Gastrocnemius medialis (tissue), 4 donors: Measurements from ENCODE around the gene ARRDC3. TPM values are rescaled to one million over a fixed set of nuclear protein-coding genes. Genes with fewer than 3 reads are reported as not detected.
A peak's percentile ranks its signal among the peaks of the same experiment; 100 is the strongest.

Experiments used
- ATAC-seq, 2 donors: fragments of 150-250 bp; one replicate each; pipeline ENCODE4 v1.9.1; 2016
- DNase-seq, 2 donors: peaks; one replicate each; pipeline ENCODE4 v3.0.0-alpha.2; 2019
- H3K27ac ChIP-seq, 4 donors: fragments of 200-600 bp; sonication (generic); 1 replicate in 1 of 4; 2 replicates in 3 of 4; pipeline ENCODE4 v1.5.1; 2016 to 2018; ENCODE audit warnings: mild to moderate bottlenecking in 2 of 4, moderate library complexity in 1 of 4
- H3K27me3 ChIP-seq, 3 donors: fragments of 200-600 bp; sonication (generic) in 2 of 3; 1 replicate in 1 of 3; 2 replicates in 2 of 3; pipeline versions ENCODE4 v1.5.1 to v1.6.0; 2016 to 2019; ENCODE audit warnings: mild to moderate bottlenecking in 1 of 3, moderate library complexity in 1 of 3
- H3K36me3 ChIP-seq, 2 donors: fragments of 200-600 bp; sonication (generic) in 1 of 2; one replicate each; pipeline ENCODE4 v1.5.1; 2017 to 2018
- H3K4me1 ChIP-seq, 2 donors: fragments of 200-600 bp; sonication (generic) in 1 of 2; one replicate each; pipeline ENCODE4 v1.5.1; 2016 to 2017; ENCODE audit warnings: mild to moderate bottlenecking in 2 of 2
- H3K4me3 ChIP-seq, 4 donors: fragments of 200-600 bp; sonication (generic) in 3 of 4; 1 replicate in 1 of 4; 2 replicates in 3 of 4; pipeline ENCODE4 v1.5.1; 2016 to 2019; ENCODE audit warnings: mild to moderate bottlenecking in 2 of 4
- H3K9me3 ChIP-seq, 3 donors: fragments of 200-600 bp; sonication (generic) in 2 of 3; 1 replicate in 1 of 3; 2 replicates in 2 of 3; pipeline ENCODE4 v1.5.1; 2016 to 2019
- POLR2A ChIP-seq, 2 donors: fragments of 450-650 bp; IDR thresholded peaks; one replicate each; pipeline ENCODE4 v1.6.1; 2017; ENCODE audit warnings: antibody characterized with exemption in 2 of 2, mild to moderate bottlenecking in 2 of 2, moderate library complexity in 2 of 2
- in situ Hi-C, 4 donors: fragments of 200-750 bp; cut with MboI; loops; one replicate each; pipeline versions ENCODE4 v1.15.0 to v1.8.0; 2017; ENCODE audit warnings: low sequenced_read_pairs in 4 of 4
- intact Hi-C: fragments of 100-400 bp; cut with DNase I; formaldehyde crosslinking; loops from one replicate; pipeline ENCODE4 v1.15.1; 2023; ENCODE audit warnings: low total_unique reads
- total RNA-seq, 4 donors: library from RNA; depleted of rRNA; stranded (reverse); fragments of >200 nt; gene quantifications; one replicate each; pipeline versions ENCODE4 v1.1.0 to v1.2.3, GENCODE V29; 2016
- TF ChIP-seq, protein P1 (sequence below), 5 experiments: fragments of 450-650 bp in 3 of 5; fragments of 200-600 bp in 2 of 5; sonication (generic) in 2 of 5; IDR thresholded peaks in 4 of 5; conservative IDR thresholded peaks in 1 of 5; 1 replicate in 4 of 5; 2 replicates in 1 of 5; pipeline ENCODE4 v1.5.1; 2016 to 2019; ENCODE audit warnings: antibody characterized with exemption in 5 of 5, mild to moderate bottlenecking in 3 of 5, moderate library complexity in 3 of 5

The ARRDC3 gene
- total RNA-seq, 4 donors from 2014 or later = 64.1 to 116 (median 87.7) TPM

DNA sequence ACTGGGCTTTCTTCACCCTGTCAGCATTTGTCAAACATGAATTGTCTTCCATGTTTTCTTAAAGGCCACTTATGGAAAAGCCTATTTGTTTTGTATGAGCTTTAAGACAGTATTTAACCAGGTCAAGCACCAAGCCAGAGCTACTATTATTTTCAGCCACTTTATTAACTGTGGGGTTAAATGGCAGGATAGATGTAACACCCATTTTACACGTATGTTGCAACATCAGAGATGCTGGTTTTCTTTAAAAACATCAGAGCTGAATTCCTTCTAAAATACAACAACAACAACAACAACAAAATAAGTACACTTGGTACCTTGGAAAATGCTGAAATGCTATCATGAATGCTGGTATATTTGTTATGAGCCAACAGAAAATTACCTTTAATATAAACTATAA, 13.6 kb downstream of the ARRDC3 start:
- ATAC-seq (no peak), DNase-seq (no peak)
- Histone ChIP-seq H3K36me3 (peaks cover 0 to 55% of the 10 kb centered on the region in 2 donors), H3K9me3 (no peaks in the 10 kb centered on the region), H3K27ac (peak overlapping the region; percentile 0 to 35 (median 22)), H3K4me1 (peaks cover 4 to 11% of the 10 kb centered on the region in 2 donors), H3K4me3 (no peak overlapping the region), H3K27me3 (no peaks in the 10 kb centered on the region)
- no peak for TF ChIP-seq POLR2A (IDR thresholded peaks at IDR 0.05)
- TF ChIP-seq, protein P1, sequence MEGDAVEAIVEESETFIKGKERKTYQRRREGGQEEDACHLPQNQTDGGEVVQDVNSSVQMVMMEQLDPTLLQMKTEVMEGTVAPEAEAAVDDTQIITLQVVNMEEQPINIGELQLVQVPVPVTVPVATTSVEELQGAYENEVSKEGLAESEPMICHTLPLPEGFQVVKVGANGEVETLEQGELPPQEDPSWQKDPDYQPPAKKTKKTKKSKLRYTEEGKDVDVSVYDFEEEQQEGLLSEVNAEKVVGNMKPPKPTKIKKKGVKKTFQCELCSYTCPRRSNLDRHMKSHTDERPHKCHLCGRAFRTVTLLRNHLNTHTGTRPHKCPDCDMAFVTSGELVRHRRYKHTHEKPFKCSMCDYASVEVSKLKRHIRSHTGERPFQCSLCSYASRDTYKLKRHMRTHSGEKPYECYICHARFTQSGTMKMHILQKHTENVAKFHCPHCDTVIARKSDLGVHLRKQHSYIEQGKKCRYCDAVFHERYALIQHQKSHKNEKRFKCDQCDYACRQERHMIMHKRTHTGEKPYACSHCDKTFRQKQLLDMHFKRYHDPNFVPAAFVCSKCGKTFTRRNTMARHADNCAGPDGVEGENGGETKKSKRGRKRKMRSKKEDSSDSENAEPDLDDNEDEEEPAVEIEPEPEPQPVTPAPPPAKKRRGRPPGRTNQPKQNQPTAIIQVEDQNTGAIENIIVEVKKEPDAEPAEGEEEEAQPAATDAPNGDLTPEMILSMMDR (IDR thresholded peaks at IDR 0.05 in 4 of 5, conservative IDR thresholded peaks at IDR 0.05 in 1 of 5) = no peak
- in situ Hi-C loops = loop anchor here in 1 of 4 donors (10.0 kb wide), 1 partner anchor 55 kb away; no protein-coding TSS in a partner anchor
- intact Hi-C loops = no loop called here

DNA sequence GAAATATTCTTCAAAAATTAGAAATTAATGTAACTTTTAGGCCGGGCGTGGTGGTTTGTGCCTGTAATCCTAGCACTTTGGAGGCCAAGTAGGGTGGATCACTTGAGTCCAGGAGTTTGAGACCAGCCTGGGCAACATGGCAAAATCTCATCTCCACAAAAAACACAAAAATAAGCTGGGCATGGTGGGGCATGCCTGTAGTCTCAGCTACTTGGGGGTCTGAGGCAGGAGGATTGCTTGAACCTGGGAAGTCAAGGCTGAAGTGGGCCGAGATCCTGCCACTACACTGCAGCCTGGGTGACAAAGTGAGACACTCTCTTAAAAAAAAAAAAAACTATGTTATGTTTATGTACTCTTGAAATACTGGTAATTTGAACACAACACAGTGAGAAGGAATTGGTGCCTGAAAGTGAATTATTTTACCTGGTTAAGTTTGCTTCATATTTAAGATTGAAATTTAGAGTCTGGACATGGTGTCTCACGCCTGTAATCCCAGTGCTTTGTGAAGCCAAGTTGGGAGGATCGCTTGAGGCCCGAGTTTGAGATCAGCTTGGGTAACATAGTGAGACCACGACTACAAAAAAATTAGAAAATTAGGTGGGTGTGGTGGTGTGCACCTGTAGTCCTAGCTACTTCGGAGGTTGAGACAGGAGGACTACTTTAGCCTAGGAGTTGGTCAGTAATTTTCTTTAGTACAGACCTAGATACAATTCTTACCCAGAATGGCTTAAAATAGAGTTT, 15.0 kb downstream of the ARRDC3 start:
- Histone ChIP-seq H3K36me3 (peaks cover 0 to 41% of the 10 kb centered on the region in 2 donors), H3K27me3 (no peaks in the 10 kb centered on the region), H3K4me1 (peaks cover 7 to 11% of the 10 kb centered on the region in 2 donors), H3K27ac (peak overlapping the region; percentile 0 to 35 (median 22)), H3K4me3 (no peak overlapping the region), H3K9me3 (no peaks in the 10 kb centered on the region)
- TF ChIP-seq, protein P1 (IDR thresholded peaks at IDR 0.05 in 4 of 5, conservative IDR thresholded peaks at IDR 0.05 in 1 of 5) = no peak
- TF ChIP-seq POLR2A (IDR thresholded peaks at IDR 0.05) = no peak
- intact Hi-C loops = no loop called here
- in situ Hi-C loops = loop anchor here in 1 of 4 donors (10.0 kb wide), 1 partner anchor 53 kb away; no protein-coding TSS in a partner anchor
- no peak for DNase-seq
- ATAC-seq = no peak

- Histone ChIP-seq H3K27ac (peak overlapping the region in 2 of 4 donors; percentile 13 to 59), H3K27me3 (no peaks in the 10 kb centered on the region), H3K36me3 (peaks cover 0 to 33% of the 10 kb centered on the region in 2 donors), H3K4me1 (peaks cover 7% of the 10 kb centered on the region in 2 donors), H3K4me3 (no peak overlapping the region), H3K9me3 (no peaks in the 10 kb centered on the region)
- in situ Hi-C loops (loop anchor here in 1 of 4 donors (10.0 kb wide), 1 partner anchor 53 kb away; no protein-coding TSS in a partner anchor), intact Hi-C loops (no loop called here)
- ATAC-seq (no peak), DNase-seq (no peak)
- TF ChIP-seq, protein P1 (IDR thresholded peaks at IDR 0.05 in 4 of 5, conservative IDR thresholded peaks at IDR 0.05 in 1 of 5) = no peak
- no peak for TF ChIP-seq POLR2A (IDR thresholded peaks at IDR 0.05)
These were observed 15.8 kb downstream of the ARRDC3 start for GRCh38 chr5:91367344-91367743.

- no peaks in the 10 kb centered on the region for H3K9me3 ChIP-seq
- H3K36me3 ChIP-seq = peaks cover 0 to 25% of the 10 kb centered on the region in 2 donors
- in situ Hi-C loops = loop anchor here in 1 of 4 donors (10.0 kb wide), 1 partner anchor 52 kb away; no protein-coding TSS in a partner anchor
- DNase-seq (no peak), ATAC-seq (no peak)
- H3K27me3 ChIP-seq = no peaks in the 10 kb centered on the region
- TF ChIP-seq POLR2A (IDR thresholded peaks at IDR 0.05) = no peak
- TF ChIP-seq, protein P1 (IDR thresholded peaks at IDR 0.05 in 4 of 5, conservative IDR thresholded peaks at IDR 0.05 in 1 of 5) = no peak
- peak overlapping the region in 2 of 4 donors; percentile 51 to 59 for H3K27ac ChIP-seq
- intact Hi-C loops = no loop called here
- H3K4me1 ChIP-seq = peaks cover 7% of the 10 kb centered on the region in 2 donors
- H3K4me3 ChIP-seq = no peak overlapping the region
These were observed 16.6 kb downstream of the ARRDC3 start for GRCh38 chr5:91366551-91366950.
